ENCODE measurements around the gene RNFT2.
"Not testable (repeated sequence)": the region's sequence is repeated elsewhere in the genome, so short reads cannot be mapped to it uniquely, and the experiment has no call there.

RNFT2 gene

GRCh38 chr12:116710370-116711150 lies 27.6 kb upstream of the RNFT2 start:
- no peak for DNase-seq

- DNase-seq = no peak
Observed at GRCh38 chr12:116712458-116713303, 25.4 kb upstream of the RNFT2 start.

GRCh38 chr12:116713527-116713926 lies 24.6 kb upstream of the RNFT2 start:
- no peak for DNase-seq

GRCh38 chr12:116714175-116714574 lies 23.9 kb upstream of the RNFT2 start:
- DNase-seq = no peak

- no peak for DNase-seq
Observed at GRCh38 chr12:116717466-116718437, 20.4 kb upstream of the RNFT2 start.

GRCh38 chr12:116718655-116719454 lies 19.3 kb upstream of the RNFT2 start:
- no peak for DNase-seq

GRCh38 chr12:116719731-116720528 lies 18.2 kb upstream of the RNFT2 start:
- no peak for DNase-seq

- no peak for DNase-seq
Observed at GRCh38 chr12:116722245-116722644, 15.9 kb upstream of the RNFT2 start.

GRCh38 chr12:116726694-116727093 lies 11.4 kb upstream of the RNFT2 start:
- no peak for DNase-seq

- DNase-seq = no peak
Observed at GRCh38 chr12:116727261-116727660, 10.9 kb upstream of the RNFT2 start.

GRCh38 chr12:116727891-116728290 lies 10.2 kb upstream of the RNFT2 start:
- no peak for DNase-seq

GRCh38 chr12:116731801-116732200 lies 6.3 kb upstream of the RNFT2 start:
- DNase-seq = no peak

- no peak for DNase-seq
Observed at GRCh38 chr12:116734156-116734768, 3.9 kb upstream of the RNFT2 start.

GRCh38 chr12:116735084-116735483 lies 3.0 kb upstream of the RNFT2 start:
- DNase-seq = no peak

GRCh38 chr12:116735951-116736599 lies 2.0 kb upstream of the RNFT2 start:
- no peak for DNase-seq

- peak; percentile 34 for DNase-seq
Observed at GRCh38 chr12:116736962-116737773, 947 bp upstream of the RNFT2 start.

GRCh38 chr12:116739381-116739887 lies 1.3 kb downstream of the RNFT2 start:
- DNase-seq = no peak

- not testable (repeated sequence) for DNase-seq
Observed at GRCh38 chr12:116742787-116743186, 4.7 kb downstream of the RNFT2 start.

GRCh38 chr12:116744766-116745165 lies 6.7 kb downstream of the RNFT2 start:
- no peak for DNase-seq
